Measurements from ENCODE around the gene LTBR.

Gene LTBR

DNA sequence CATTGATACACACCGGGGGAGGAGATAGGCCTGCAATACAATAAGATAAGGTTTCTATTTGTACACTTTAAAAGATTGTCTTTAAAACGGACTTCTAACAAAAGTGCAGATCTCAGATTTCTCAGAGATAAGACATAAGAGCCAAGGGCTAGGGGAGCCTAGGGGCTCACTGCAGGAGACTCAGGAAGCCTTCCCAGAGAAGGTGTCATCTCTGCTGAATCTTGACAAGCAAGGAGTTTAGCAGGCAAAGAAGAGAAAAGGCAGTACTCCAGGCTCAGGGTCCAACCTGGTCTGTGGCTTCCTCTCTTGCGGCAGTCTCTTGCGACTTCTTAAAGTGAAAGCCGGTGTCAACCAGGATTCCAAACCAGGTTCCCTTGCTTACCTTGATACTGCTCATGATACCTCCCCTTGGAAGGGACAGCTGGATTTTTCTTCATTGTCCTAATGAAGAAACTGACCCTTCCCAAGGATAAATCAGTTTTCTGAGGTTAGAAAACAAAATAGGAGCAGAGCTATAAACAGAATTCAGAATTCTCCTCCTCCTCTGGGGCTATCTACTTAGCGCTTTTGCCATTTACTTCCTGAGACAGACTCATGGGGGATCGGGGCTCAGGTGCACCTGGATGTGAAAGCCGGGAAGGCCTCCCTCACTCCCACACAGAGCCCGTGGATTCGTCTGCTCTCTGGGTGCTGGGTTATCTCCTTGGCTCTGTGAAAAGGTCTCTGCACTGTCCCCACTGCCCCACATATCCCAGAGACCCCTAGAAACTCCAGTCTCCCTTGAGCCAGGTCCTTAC lies 6.9 kb upstream of the LTBR start:
- intact Hi-C loops (cut with DNase I) = no loop called here

DNA sequence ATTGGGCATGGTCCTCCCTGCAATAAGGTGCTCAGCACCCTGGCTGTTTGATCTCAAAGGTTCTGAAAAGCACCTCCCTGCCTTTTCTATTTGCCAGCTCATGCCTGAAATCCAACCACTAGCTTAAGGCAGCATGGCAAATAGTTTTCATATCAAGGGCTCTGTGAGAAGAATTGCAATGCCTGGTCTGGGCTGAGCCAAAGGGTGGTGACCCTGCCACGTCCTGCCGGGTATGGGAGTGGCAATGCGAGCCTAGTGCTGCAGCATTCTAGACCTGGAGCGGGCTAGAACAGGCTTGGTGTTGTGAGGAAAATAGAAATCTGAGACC lies 6.3 kb upstream of the LTBR start:
- no peak for DNase-seq
- intact Hi-C loops (cut with DNase I) = no loop called here

More for the DNA sequence above, 6.9 kb upstream of the LTBR start:
- peak in 1 of 42 donors; percentile 13 for DNase-seq

GRCh38 chr12:6378709-6379472 lies 5.1 kb upstream of the LTBR start:
- intact Hi-C loops (cut with DNase I) = no loop called here
- peak in 5 of 42 donors; percentile 22 to 45 (median 43) for DNase-seq

DNA sequence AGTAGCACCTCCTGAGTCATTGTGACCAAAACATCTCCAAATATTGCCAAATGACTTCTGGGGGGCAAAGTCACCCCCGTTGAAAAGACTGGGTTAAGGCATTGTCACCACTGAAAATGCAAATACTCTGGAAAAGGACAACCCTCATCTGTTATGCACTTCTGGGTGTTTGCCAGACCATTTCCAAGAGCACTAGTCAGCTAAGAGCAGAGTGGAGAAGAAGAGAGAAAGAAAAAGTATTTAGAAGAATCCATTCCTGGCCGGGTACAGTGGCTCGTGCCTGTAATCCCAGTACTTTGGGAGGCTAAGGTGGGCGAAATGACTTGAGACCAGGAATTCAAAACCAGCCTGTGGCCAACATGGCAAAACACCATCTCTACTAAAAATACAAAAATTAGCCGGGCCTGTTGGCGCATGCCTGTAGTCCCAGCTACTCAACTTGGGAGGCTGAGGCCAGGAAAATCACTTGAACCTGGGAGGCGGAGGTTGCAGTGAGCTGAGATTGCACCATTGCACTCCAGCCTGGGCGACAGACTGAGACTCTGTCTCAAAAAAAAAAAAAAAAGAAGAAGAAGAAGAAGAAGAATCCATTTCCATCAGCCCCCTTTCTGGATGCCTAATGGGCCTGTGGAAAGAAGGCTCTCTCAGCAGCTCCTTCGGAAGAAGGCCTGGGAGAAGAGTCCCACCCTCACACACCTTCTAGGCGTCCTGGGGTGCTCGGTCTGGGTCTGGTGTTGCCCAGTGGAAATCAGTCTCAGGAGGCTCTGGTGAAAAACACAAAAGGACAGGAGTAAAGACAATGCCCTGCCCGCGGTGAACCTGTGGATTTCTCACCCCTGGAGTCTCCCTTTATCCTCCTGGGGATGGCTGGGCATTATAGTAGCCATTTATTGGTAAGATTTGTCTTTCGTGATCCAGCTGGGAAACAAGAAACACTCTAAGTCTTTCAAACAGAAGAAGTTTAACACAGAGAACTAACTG lies 3.5 kb upstream of the LTBR start:
- DNase-seq = no peak
- intact Hi-C loops (cut with DNase I) = no loop called here

GRCh38 chr12:6382371-6382770 lies 1.6 kb upstream of the LTBR start:
- intact Hi-C loops (cut with DNase I) = no loop called here
- no peak for DNase-seq

DNA sequence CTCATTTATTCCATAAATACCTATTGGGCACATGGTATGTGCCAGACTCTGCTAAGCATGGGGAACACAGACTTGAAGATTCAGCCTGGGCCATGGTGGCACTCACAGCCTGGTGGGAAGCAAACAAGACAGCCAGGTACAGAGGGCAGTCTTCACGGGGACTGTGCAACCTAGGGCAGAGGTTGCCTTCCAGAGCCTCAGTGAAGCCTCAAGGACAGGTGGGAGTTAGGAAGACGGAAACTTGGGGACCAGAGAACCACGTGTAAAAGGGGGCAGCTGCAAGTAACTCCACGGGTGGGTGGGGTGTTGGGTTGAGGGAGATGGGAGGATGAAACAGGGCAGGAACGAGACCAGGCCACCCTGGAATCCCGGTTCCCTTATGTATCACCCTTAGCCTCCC lies 980 bp upstream of the LTBR start:
- no peak for DNase-seq
- intact Hi-C loops (cut with DNase I) = no loop called here

DNA sequence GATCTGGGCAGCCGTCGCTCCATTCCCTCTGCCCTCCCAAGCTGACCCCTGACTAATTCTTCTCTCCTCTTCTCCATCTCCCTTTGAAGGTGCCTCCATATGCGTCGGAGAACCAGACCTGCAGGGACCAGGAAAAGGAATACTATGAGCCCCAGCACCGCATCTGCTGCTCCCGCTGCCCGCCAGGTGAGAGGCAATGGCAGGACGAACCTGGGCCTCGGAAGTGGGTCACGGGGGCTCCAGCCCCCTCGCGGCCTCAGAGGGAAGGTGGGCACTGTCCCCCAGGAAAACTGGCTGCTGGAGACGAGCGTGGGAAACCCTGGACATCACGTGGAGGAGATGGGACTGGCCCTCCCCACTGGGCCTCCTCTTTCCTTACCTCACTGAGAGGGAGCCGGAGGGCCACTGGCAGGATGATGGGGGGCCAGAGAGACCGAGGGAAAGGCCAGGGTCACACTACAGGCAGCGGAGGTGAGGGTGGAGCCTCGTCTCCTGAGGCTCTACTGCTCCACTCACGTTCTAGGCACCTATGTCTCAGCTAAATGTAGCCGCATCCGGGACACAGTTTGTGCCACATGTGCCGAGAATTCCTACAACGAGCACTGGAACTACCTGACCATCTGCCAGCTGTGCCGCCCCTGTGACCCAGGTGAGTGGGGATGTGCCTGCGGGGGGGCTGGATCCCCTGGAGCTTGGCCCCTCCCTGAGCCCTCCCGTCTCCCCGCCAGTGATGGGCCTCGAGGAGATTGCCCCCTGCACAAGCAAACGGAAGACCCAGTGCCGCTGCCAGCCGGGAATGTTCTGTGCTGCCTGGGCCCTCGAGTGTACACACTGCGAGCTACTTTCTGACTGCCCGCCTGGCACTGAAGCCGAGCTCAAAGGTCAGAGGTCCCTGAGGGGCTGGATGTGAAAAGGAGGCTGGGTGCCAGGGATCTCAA lies 806 bp downstream of the LTBR start:
- intact Hi-C loops (cut with DNase I) = no loop called here
- DNase-seq = no peak

GRCh38 chr12:6386038-6386437 lies 2.1 kb downstream of the LTBR start:
- DNase-seq = no peak

GRCh38 chr12:6386491-6386890 lies 2.5 kb downstream of the LTBR start:
- intact Hi-C loops (cut with DNase I) = no loop called here
- no peak for DNase-seq

More at GRCh38 chr12:6386038-6386437, 2.1 kb downstream of the LTBR start:
- intact Hi-C loops (cut with DNase I) = no loop called here

GRCh38 chr12:6387541-6387940 lies 3.6 kb downstream of the LTBR start:
- DNase-seq = no peak
- intact Hi-C loops (cut with DNase I) = no loop called here

DNA sequence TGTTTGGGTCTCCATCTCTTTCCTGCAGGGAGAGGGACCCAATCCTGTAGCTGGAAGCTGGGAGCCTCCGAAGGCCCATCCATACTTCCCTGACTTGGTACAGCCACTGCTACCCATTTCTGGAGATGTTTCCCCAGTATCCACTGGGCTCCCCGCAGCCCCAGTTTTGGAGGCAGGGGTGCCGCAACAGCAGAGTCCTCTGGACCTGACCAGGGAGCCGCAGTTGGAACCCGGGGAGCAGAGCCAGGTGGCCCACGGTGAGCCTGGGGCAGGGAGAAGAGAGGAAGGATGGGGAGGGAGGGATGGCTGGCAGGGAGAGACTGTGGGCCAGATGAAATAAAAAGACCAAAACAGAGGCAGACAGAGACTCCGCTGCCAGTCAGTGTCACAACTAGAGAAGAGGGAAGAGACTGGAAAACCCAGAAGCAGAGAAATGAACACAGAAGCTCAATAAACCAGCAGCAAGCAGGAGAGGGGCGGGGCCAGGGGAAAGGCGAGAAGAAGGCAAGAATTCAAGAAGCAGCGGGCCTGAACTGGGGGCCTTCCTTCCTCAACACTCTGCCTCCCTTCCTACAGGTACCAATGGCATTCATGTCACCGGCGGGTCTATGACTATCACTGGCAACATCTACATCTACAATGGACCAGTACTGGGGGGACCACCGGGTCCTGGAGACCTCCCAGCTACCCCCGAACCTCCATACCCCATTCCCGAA lies 6.3 kb downstream of the LTBR start:
- no peak for DNase-seq
- intact Hi-C loops (cut with DNase I) = no loop called here

DNA sequence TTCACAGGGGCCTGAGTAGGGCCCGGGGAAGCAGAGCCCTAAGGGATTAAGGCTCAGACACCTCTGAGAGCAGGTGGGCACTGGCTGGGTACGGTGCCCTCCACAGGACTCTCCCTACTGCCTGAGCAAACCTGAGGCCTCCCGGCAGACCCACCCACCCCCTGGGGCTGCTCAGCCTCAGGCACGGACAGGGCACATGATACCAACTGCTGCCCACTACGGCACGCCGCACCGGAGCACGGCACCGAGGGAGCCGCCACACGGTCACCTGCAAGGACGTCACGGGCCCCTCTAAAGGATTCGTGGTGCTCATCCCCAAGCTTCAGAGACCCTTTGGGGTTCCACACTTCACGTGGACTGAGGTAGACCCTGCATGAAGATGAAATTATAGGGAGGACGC lies 7.1 kb downstream of the LTBR start:
- DNase-seq = no peak
- intact Hi-C loops (cut with DNase I) = no loop called here

- intact Hi-C loops (cut with DNase I) = no loop called here
- no peak for DNase-seq
Observed at GRCh38 chr12:6392504-6392903, 8.5 kb downstream of the LTBR start.

- DNase-seq = no peak
- intact Hi-C loops (cut with DNase I) = no loop called here
Observed at GRCh38 chr12:6393109-6393508, 9.1 kb downstream of the LTBR start.

DNA sequence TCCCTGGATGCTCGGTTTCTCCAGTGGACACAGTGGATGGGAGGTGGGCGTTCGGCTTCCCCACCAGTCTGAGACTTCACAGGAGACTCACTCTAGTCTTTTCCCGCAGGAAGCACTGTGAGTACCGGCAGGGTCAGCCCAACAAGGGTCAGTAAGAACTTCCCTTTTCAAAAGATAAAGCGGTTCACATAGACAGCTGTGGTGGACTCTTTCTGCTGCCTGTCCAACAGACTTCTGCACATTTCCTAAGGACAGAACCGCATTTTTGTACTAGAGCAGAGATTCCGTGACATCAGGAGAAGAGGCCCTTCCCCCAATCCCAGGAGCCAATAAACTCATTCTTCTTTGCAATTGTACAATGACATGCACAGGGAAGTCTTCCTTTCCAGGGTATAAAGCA lies 10.4 kb downstream of the LTBR start:
- DNase-seq = peak in 2 of 42 donors; percentile 19 to 21
- intact Hi-C loops (cut with DNase I) = no loop called here

- intact Hi-C loops (cut with DNase I) = no loop called here
- DNase-seq = no peak
Observed at GRCh38 chr12:6396031-6396430, 12.1 kb downstream of the LTBR start.

- intact Hi-C loops (cut with DNase I) = no loop called here
- DNase-seq = no peak
Observed at GRCh38 chr12:6399884-6400644, 16.1 kb downstream of the LTBR start.

Measured in head of caudate nucleus (tissue), 42 donors.